IMR-90 (cell line): ENCODE measurements around the gene SIGLEC12. TPM values are rescaled to one million over a fixed set of nuclear protein-coding genes. Genes with fewer than 3 reads are reported as not detected.

Source experiments
- ATAC-seq: fragments of 200-7000 bp; cut with Tn5 transposase; 2 replicates; pipeline ENCODE4 v1.9.1; 2020; ENCODE audit warnings: low read depth, mild to moderate bottlenecking, moderate library complexity
- BruUV-seq: library from RNA; stranded (reverse); fragments of 400-500 nt; replicated peaks from 2 replicates; lab custom pipeline; 2021; lab: Mats Ljungman, UMichigan
- CTCF ChIA-PET: fragments of 300-600 bp; formaldehyde crosslinking; extraction: SDS; loops from one replicate; lab custom pipeline; 2021; ENCODE audit warnings: antibody characterized with exemption; lab: Yijun Ruan, JAX
- POLR2A ChIA-PET: fragments of 300-600 bp; sonication (Branson Sonifier 250); formaldehyde crosslinking; loops from one replicate; lab custom pipeline; 2022; ENCODE audit warnings: antibody characterized with exemption; ENCODE audit not compliant: unreplicated experiment; lab: Charles Lee
- DNase-seq: peaks from one replicate; pipeline ENCODE4 v3.0.0; 2013
- H2AFZ ChIP-seq: replicated peaks from 2 replicates; pipeline ENCODE3; 2013; ENCODE audit warnings: low read length, mild to moderate bottlenecking; ENCODE audit not compliant: poor library complexity
- H2AK5ac ChIP-seq: 2 replicates; pipeline ENCODE4 v1.6.1; 2013; ENCODE audit warnings: low read depth, low read length, inconsistent platforms
- H2AK9ac ChIP-seq: replicated peaks from 2 replicates; pipeline ENCODE3; 2013; ENCODE audit warnings: mild to moderate bottlenecking, low read depth, low read length, moderate library complexity; ENCODE audit not compliant: poor library complexity
- H2BK120ac ChIP-seq: 2 replicates; pipeline ENCODE4 v1.6.1; 2013; ENCODE audit warnings: low read depth, low read length, inconsistent platforms
- H2BK15ac ChIP-seq: 3 replicates; pipeline ENCODE4 v1.6.1; 2013; ENCODE audit warnings: low read depth, low read length, inconsistent platforms
- H2BK20ac ChIP-seq: 2 replicates; pipeline ENCODE4 v1.6.1; 2013; ENCODE audit warnings: low read depth, mild to moderate bottlenecking, inconsistent platforms, low read length, moderate library complexity
- H2BK5ac ChIP-seq: 2 replicates; pipeline ENCODE4 v1.6.1; 2013; ENCODE audit warnings: mild to moderate bottlenecking, low read depth, low read length, inconsistent platforms; ENCODE audit not compliant: poor library complexity, severe bottlenecking
- H3K14ac ChIP-seq: replicated peaks from 2 replicates; pipeline ENCODE4 v1.6.1; 2013; ENCODE audit warnings: low read depth, low read length, inconsistent platforms
- H3K18ac ChIP-seq: 2 replicates; pipeline ENCODE4 v1.6.1; 2013; ENCODE audit warnings: low read depth, low read length, control low read depth
- H3K23ac ChIP-seq: 2 replicates; pipeline ENCODE4 v1.6.1; 2013; ENCODE audit warnings: low read depth, low read length, inconsistent platforms
- H3K27ac ChIP-seq: 2 replicates; pipeline ENCODE4 v1.5.1; 2013; ENCODE audit warnings: mild to moderate bottlenecking, control low read depth, low read length; ENCODE audit not compliant: insufficient read depth
- H3K27me3 ChIP-seq: 2 replicates; pipeline ENCODE4 v1.6.1; 2013; ENCODE audit warnings: low read length; ENCODE audit not compliant: control insufficient read depth, insufficient read depth
- H3K36me3 ChIP-seq: 2 replicates; pipeline ENCODE4 v1.6.1; 2013; ENCODE audit warnings: low read length, mixed read lengths; ENCODE audit not compliant: control insufficient read depth, insufficient read depth
- H3K4ac ChIP-seq: 2 replicates; pipeline ENCODE4 v1.6.1; 2013; ENCODE audit warnings: low read depth, low read length, inconsistent platforms
- H3K4me1 ChIP-seq: 2 replicates; pipeline ENCODE4 v1.6.1; 2013; ENCODE audit warnings: low read length, mixed read lengths; ENCODE audit not compliant: control insufficient read depth, insufficient read depth
- H3K4me2 ChIP-seq: 2 replicates; pipeline ENCODE4 v1.6.1; 2013; ENCODE audit warnings: low read depth, mild to moderate bottlenecking, control low read depth, low read length, moderate library complexity
- H3K4me3 ChIP-seq: 2 replicates; pipeline ENCODE4 v1.5.1; 2013; ENCODE audit warnings: low read depth, mild to moderate bottlenecking, control low read depth, low read length, moderate library complexity; ENCODE audit not compliant: insufficient read depth
- H3K56ac ChIP-seq: 2 replicates; pipeline ENCODE4 v1.6.1; 2013; ENCODE audit warnings: low read length, inconsistent platforms; ENCODE audit not compliant: insufficient read depth; ENCODE audit errors: extremely low read depth
- H3K79me1 ChIP-seq, 2 experiments: 2 replicates each; pipeline ENCODE4 v1.6.1; 2013; ENCODE audit warnings: low read length in 2 of 2, inconsistent platforms in 1 of 2, low read depth in 1 of 2
- H3K9ac ChIP-seq: 2 replicates; pipeline ENCODE4 v1.6.1; 2013; ENCODE audit warnings: low read depth, low read length, control low read depth
- H3K9me1 ChIP-seq: 2 replicates; pipeline ENCODE4 v1.6.1; 2013; ENCODE audit warnings: low read length, inconsistent platforms; ENCODE audit not compliant: insufficient read depth
- H3K9me3 ChIP-seq: 2 replicates; pipeline ENCODE4 v1.6.1; 2013; ENCODE audit warnings: low read length; ENCODE audit not compliant: control insufficient read depth, insufficient read depth
- H4K20me1 ChIP-seq: 2 replicates; pipeline ENCODE4 v1.6.1; 2013; ENCODE audit warnings: low read length, inconsistent platforms; ENCODE audit not compliant: insufficient read depth
- H4K5ac ChIP-seq: 2 replicates; pipeline ENCODE4 v1.6.1; 2013; ENCODE audit warnings: mild to moderate bottlenecking, low read depth, low read length, control low read depth
- H4K8ac ChIP-seq, 2 experiments: 2 replicates each; pipeline ENCODE4 v1.6.1; 2013; ENCODE audit warnings: low read depth in 2 of 2, low read length in 2 of 2, control low read depth in 1 of 2, inconsistent platforms in 1 of 2
- H4K91ac ChIP-seq: 2 replicates; pipeline ENCODE4 v1.6.1; 2013; ENCODE audit warnings: low read depth, low read length, inconsistent platforms; ENCODE audit not compliant: insufficient read depth
- MAFK ChIP-seq: IDR thresholded peaks from 2 replicates; pipeline ENCODE4 v1.6.1; 2012; ENCODE audit warnings: low read depth, low read length, improper control_type of control experiment
- MXI1 ChIP-seq: IDR thresholded peaks from 2 replicates; pipeline ENCODE4 v1.6.1; 2012; ENCODE audit warnings: low read depth, mild to moderate bottlenecking, low read length, moderate library complexity, borderline replicate concordance
- NFE2L2 ChIP-seq: fragments of 150-350 bp; IDR thresholded peaks from 2 replicates; pipeline ENCODE4 v1.6.1; 2016; ENCODE audit warnings: low read depth, mild to moderate bottlenecking, low read length
- POLR2A ChIP-seq: IDR thresholded peaks from 2 replicates; pipeline ENCODE4 v1.6.1; 2012; ENCODE audit warnings: mild to moderate bottlenecking, low read depth, low read length
- RAD21 ChIP-seq: IDR thresholded peaks from 2 replicates; pipeline ENCODE4 v1.6.1; 2012; ENCODE audit warnings: low read length, improper control_type of control experiment
- USF2 ChIP-seq: fragments of 150-350 bp; IDR thresholded peaks from 2 replicates; pipeline ENCODE4 v1.6.1; 2017; ENCODE audit warnings: mild to moderate bottlenecking, antibody characterized with exemption, low read length, low read depth
- WGBS, 2 experiments: methylation state at CpG; one replicate each; pipeline versions ENCODE4 v1.1.5 to v1.1.7; 2013; ENCODE audit warnings: missing lambda C conversion rate in 2 of 2; ENCODE audit not compliant: insufficient read length in 1 of 2; ENCODE audit errors: extremely low coverage in 2 of 2; 5-methylcytosine and 5-hydroxymethylcytosine counted together
- dilution Hi-C: fragments of 300-500 bp; cut with HindIII; formaldehyde crosslinking; loops from one replicate; pipeline ENCODE4 v1.14.3; 2018; ENCODE audit warnings: low sequenced_read_pairs; ENCODE audit not compliant: unreplicated experiment
- in situ Hi-C: fragments of 300-500 bp; cut with MboI; formaldehyde crosslinking; loops from 3 replicates; pipeline ENCODE4 v1.14.3; 2019; ENCODE audit warnings: low sequenced_read_pairs, inconsistent platforms, mixed read lengths
- intact Hi-C: fragments of 100-400 bp; cut with micrococcal nuclease; formaldehyde crosslinking; loops from 2 replicates; pipeline ENCODE4 v1.10.0; 2022
- polyA plus RNA-seq, 3 experiments: library from polyadenylated mRNA; depleted of rRNA; stranded (reverse); fragments of >200 nt; gene quantifications; 2 replicates each; pipeline ENCODE4 v1.2.3, GENCODE V29; 2012; ENCODE audit warnings: low replicate concordance in 1 of 3
- total RNA-seq: library from RNA; depleted of rRNA; stranded (reverse); fragments of >200 nt; gene quantifications from 2 replicates; pipeline ENCODE4 v1.2.3, GENCODE V29; 2012
- TF ChIP-seq, protein P1 (sequence below): fragments of 150-350 bp; IDR thresholded peaks from 2 replicates; pipeline ENCODE4 v1.6.1; 2016; ENCODE audit warnings: low read depth, mild to moderate bottlenecking, low read length, moderate library complexity, borderline replicate concordance
- TF ChIP-seq, protein P2 (sequence below): conservative IDR thresholded peaks from 2 replicates; pipeline ENCODE4 v1.5.1; 2012; ENCODE audit warnings: mild to moderate bottlenecking, low read depth, low read length, improper control_type of control experiment

The SIGLEC12 gene
- total and polyA plus RNA-seq, 2 of the 4 experiments (the other 2 are of a cell fraction) = not detected

GRCh38 chr19:51546107-51546649, 44.6 kb upstream of the SIGLEC12 start:
- TF ChIP-seq USF2 (no peak), MXI1 (no peak), POLR2A (no peak), RAD21 (no peak), MAFK (no peak), NFE2L2 (no peak)
- TF ChIP-seq, protein P1, sequence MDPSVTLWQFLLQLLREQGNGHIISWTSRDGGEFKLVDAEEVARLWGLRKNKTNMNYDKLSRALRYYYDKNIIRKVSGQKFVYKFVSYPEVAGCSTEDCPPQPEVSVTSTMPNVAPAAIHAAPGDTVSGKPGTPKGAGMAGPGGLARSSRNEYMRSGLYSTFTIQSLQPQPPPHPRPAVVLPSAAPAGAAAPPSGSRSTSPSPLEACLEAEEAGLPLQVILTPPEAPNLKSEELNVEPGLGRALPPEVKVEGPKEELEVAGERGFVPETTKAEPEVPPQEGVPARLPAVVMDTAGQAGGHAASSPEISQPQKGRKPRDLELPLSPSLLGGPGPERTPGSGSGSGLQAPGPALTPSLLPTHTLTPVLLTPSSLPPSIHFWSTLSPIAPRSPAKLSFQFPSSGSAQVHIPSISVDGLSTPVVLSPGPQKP = no peak
- TF ChIP-seq, protein P2, sequence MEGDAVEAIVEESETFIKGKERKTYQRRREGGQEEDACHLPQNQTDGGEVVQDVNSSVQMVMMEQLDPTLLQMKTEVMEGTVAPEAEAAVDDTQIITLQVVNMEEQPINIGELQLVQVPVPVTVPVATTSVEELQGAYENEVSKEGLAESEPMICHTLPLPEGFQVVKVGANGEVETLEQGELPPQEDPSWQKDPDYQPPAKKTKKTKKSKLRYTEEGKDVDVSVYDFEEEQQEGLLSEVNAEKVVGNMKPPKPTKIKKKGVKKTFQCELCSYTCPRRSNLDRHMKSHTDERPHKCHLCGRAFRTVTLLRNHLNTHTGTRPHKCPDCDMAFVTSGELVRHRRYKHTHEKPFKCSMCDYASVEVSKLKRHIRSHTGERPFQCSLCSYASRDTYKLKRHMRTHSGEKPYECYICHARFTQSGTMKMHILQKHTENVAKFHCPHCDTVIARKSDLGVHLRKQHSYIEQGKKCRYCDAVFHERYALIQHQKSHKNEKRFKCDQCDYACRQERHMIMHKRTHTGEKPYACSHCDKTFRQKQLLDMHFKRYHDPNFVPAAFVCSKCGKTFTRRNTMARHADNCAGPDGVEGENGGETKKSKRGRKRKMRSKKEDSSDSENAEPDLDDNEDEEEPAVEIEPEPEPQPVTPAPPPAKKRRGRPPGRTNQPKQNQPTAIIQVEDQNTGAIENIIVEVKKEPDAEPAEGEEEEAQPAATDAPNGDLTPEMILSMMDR = no peak
- no TSS peak for BruUV-seq
- Histone ChIP-seq H4K91ac (no peak overlapping the region), H3K4me1 (no peaks in the 10 kb centered on the region), H3K9ac (no peak overlapping the region), H2AK9ac (no peak overlapping the region), H3K18ac (no peak overlapping the region), H3K4me2 (no peak overlapping the region), H3K9me3 (no peaks in the 10 kb centered on the region), H3K9me1 (no peaks in the 10 kb centered on the region), H3K4ac (no peak overlapping the region), H3K27me3 (no peaks in the 10 kb centered on the region), H2BK20ac (no peak overlapping the region), H2AFZ (no peak overlapping the region), H2BK120ac (no peak overlapping the region), H2BK5ac (no peak overlapping the region), H2BK15ac (no peak overlapping the region), H3K23ac (no peak overlapping the region), H3K4me3 (no peak overlapping the region), H4K8ac (no peak overlapping the region), H3K79me1 (no peaks in the 10 kb centered on the region), H3K56ac (no peak overlapping the region), H3K36me3 (no peaks in the 10 kb centered on the region), H4K20me1 (no peaks in the 10 kb centered on the region), H3K14ac (no peak overlapping the region), H2AK5ac (no peak overlapping the region), H4K5ac (no peak overlapping the region), H3K27ac (no peak overlapping the region)
- POLR2A ChIA-PET = no interaction called here
- WGBS, 2 experiments = 80% methylated on average over 1 of the region's 5 CpGs; no CpG with 5 or more reads in 1 of the 2 experiments
- intact Hi-C loops = no loop called here
- CTCF ChIA-PET = no interaction called here
- in situ Hi-C loops = no loop called here
- DNase-seq (no peak), ATAC-seq (no peak)
- dilution Hi-C loops = no loop called here
